Mammary epithelial cell (primary cell): Measurements from ENCODE around the gene RAB33A.

Source experiments
- EZH2 ChIP-seq: IDR thresholded peaks from 2 replicates; pipeline ENCODE4 v1.6.1; 2012; ENCODE audit warnings: low read length, inconsistent platforms, borderline replicate concordance
- TF ChIP-seq, protein P1 (sequence below), 2 donors: IDR thresholded peaks in 1 of 2; conservative IDR thresholded peaks in 1 of 2; 2 replicates each; pipeline ENCODE4 v1.5.1; 2011 to 2012; ENCODE audit warnings: inconsistent platforms in 2 of 2, low read length in 2 of 2, mild to moderate bottlenecking in 2 of 2, control low read depth in 1 of 2, low read depth in 1 of 2; ENCODE audit not compliant: insufficient read depth in 1 of 2; ENCODE audit errors: extremely low read depth in 1 of 2

- TF ChIP-seq EZH2 = no peak
- TF ChIP-seq, protein P1, sequence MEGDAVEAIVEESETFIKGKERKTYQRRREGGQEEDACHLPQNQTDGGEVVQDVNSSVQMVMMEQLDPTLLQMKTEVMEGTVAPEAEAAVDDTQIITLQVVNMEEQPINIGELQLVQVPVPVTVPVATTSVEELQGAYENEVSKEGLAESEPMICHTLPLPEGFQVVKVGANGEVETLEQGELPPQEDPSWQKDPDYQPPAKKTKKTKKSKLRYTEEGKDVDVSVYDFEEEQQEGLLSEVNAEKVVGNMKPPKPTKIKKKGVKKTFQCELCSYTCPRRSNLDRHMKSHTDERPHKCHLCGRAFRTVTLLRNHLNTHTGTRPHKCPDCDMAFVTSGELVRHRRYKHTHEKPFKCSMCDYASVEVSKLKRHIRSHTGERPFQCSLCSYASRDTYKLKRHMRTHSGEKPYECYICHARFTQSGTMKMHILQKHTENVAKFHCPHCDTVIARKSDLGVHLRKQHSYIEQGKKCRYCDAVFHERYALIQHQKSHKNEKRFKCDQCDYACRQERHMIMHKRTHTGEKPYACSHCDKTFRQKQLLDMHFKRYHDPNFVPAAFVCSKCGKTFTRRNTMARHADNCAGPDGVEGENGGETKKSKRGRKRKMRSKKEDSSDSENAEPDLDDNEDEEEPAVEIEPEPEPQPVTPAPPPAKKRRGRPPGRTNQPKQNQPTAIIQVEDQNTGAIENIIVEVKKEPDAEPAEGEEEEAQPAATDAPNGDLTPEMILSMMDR (conservative IDR thresholded peaks at IDR 0.05 in 1 of 2, IDR thresholded peaks at IDR 0.05 in 1 of 2; ENCODE audit: extremely low read depth in 1 of 2, insufficient read depth in 1 of 2, low read depth in 1 of 2, low read length in 2 of 2) = no peak
Measured at GRCh38 chrX:130204647-130205046, 32.9 kb downstream of the RAB33A start.
